Stimulated activated CD4-positive, alpha-beta T cell treated with anti-CD3 and anti-CD28 coated beads, TNF-alpha, amount 100 ng/mL, for 1 hour (primary cell): ENCODE data around the gene ATP2C2.
"Not testable (repeated sequence)": the region's sequence is repeated elsewhere in the genome, so short reads cannot be mapped to it uniquely, and the experiment has no call there.

Source experiments
- DNase-seq, 3 donors: peaks; one replicate each; pipeline ENCODE4 v3.0.0-alpha.2; 2020; ENCODE audit warnings: low read depth in 3 of 3, low spot score in 1 of 3

Gene ATP2C2

DNA sequence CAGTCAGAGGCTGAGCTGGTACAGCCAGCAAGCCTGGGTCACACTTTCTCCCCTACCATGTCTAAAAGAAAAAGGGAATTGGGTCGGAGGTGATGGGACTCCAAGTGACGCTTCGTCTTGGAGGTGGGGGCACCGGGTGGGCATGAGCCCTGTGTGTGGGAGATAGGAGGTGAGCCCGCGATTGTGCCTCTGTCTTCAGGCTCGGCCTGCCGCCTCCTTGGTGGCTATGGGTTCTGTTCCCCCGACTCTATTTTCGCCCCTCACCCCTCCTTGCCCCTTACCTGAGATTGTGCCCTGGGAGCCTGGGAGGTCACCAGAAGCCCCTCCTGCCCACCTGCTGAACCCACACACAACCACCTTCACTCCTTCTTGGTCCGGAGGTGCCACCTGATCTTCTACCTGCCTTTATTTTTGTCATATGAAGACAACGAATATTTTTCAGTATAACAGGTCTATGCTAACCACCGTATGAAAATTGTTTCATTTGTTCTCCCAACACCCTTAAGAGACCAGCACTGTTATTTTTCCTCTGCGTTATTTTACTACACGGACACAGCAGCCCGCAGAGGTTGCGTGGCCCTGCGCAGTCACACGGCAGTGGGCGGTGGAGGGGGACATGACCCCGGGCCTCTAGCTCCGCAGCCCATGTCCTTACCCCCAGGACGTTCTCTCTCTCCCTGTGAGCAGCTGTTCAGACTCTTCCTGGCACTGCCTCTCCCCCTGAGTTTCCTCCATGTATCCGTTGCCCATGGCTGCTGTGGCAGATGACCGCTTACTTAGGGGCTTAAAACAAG, 49.9 kb downstream of the ATP2C2 start:
- DNase-seq = no peak

DNA sequence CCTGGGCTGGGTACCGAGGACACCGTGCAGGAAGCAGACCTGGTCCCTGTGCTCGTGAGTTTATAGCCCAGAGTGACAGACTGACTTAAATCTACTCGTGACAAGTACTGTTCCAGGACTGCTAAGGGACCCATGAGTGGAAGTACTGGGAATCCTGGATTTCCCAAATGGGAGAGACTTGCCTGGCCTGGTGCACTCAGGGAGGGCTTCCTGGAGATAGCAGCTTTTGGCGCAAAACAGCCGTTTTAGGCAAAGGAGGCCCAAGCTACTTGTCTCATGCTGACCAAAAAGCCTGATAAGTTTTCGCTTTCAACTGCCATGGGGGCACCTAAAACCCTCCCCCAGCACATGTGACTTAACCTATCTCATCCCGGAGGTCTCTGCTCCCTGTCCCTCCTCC, 51.4 kb downstream of the ATP2C2 start:
- DNase-seq = no peak

DNA sequence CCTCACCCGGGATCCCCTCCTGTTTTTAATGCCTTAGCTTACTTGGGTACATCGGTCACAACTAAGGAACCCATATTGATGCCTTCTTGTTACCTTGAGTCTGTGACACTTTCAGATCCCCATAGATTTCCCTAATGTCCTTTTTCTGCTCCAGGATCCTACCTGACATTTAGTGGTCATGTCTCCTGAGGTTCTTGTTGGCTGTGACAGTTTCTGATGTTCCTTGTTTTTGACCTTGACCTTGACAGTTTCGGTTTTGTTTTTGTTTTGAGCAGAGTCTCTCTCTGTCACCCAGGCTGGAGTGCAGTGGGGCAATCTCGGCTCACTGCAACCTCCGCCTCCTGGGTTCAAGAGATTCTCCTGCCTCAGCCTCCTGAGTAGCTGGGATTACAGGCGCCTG, 52.2 kb downstream of the ATP2C2 start:
- DNase-seq = not testable (repeated sequence)

DNA sequence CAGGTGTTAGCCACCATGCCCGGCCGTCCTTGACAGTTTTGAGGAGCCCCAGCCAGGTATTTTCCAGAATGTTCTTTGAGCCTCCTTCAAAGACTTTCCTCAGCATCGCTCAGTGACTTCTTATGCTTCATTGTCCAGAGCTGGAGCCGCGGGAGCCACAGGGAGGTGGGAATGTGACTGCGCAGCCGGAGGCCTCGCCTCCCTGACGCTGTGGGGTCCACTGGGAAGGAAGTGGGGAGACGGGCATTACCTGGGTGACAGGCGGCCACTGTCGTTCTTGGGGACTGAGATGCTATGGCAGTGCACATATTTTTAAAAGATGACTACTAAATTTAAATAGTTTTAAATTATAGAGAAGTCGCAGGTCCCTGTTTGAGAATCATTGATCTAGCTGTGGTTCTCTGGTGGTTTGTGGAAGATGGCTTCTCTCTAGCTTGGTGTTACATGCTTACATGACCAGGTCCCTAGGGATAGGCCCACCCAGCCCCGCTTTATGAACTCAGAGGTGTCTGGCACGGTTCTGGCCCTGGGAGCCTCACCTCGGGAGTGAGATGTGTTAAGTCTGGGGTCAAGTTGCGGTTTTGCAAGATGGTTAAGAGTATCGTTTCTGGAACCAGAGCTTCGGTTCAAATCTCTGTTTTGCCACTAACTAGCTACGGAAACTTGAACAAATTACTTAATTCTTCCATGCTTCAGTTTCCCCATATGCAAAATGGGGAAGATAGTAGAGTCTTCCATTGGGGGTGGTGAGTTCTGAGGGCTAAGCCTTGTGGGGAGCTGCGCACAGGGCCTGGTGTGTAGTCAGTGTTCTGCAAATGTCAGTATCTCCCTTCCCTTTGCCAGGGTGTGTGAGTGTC, 53.0 kb downstream of the ATP2C2 start:
- no peak for DNase-seq

DNA sequence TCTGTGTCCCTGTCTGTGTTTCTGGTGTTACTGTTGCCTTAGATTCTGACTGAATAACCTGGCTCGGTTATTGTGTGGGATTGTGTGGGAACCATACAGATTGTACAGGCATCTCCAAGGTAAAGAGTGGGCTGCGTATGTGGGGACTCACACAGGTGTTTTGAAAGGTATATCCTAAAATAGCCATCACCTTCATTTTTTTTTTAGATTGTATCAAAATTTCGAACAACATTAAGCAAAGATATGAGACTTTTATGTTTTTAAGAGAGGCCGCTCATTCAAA, 53.5 kb downstream of the ATP2C2 start:
- no peak for DNase-seq

DNA sequence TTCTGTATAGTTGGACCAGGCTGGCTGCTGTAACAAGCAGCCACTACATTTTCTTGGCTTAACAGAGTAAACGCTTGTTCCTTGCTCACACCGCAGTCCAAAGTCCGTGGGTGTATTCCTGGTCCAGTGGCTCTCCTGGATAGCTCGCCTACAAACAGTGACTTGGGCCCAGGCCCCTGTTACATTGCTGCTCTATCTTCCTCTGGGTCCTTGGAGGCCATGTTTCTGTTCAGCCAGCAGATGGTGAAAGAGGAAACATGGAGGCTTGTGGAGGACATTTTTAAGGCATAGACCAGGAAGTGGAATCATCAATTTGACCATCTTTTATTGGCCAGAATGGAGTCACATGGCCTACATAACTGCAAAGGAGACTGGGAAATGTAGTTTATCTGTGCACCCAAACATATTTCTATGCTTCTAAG, 55.1 kb downstream of the ATP2C2 start:
- DNase-seq = no peak

DNA sequence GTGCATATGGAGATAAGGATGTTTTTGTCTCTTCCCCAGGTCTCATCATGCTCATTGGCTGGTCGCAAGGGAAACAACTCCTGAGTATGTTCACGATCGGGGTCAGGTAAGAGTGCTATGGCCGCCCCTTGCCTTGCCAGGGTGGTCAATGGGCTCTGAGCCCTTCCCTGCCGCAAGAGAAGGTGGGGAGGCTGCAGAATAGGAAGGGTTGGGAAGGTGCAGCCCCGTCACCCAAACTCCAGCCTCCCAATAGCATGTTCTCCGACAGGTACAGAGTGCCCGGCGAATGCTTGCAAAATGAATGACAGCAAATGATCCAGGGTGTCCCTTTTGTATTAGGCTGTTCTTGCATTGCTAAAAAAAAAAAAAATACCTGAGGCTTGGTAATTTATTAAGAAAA, 57.4 kb downstream of the ATP2C2 start:
- DNase-seq = no peak

DNA sequence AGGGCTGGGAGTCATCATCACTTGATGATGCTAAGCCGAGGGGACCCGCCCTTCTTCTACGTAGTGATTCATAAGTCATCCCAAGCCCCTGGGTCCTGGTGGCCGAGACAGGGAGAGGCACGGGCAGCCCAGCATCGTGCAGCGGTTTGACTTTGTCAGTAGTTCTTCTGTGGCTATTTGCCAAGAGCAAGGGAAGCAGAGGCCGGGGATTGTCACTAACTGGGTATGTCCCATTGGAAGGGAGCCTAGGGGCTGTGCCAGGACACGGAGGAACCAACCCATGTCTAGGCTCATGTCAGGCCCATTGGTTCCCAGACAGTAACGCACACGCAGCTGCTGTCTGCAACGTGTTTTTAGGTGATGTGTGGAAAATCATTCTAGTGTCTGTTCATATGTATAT, 58.5 kb downstream of the ATP2C2 start:
- no peak for DNase-seq

DNA sequence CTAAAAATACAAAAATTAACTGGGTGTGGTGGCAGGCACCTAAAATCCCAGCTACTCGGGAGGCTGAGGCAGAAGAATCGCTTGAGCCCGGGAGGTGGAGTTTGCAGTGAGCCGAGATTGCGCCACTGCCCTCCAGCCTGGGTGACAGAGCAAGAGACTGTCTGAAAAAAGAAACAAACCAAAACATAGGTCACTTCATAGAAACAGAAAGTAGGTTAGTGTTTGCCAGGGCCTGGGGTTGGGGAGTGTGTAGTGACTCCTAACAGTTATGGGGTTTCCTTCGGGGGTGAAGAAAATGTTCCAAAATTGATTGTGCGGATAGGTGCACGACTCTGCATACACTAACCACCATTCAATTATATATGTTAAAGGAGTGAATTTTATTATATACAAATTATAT, 59.2 kb downstream of the ATP2C2 start:
- DNase-seq = no peak

DNA sequence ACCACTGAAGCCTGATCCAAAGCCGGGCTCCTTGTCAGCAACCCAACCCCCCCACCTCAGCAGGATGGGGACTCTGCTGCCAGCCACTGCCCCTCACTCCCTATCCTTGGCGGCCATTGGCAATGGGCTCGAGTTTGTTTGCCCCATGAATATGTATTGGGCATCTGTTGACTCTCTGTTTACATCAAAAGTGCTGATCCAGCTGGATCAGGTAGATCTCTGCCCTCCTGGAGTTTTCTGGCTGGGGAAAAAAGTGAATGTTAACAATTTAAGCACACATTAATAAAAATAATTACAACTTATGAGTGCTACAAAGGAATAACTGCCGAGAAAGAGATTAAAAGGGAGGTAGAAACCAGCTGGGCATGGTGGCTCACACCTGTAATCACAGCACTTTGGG, 62.5 kb downstream of the ATP2C2 start:
- DNase-seq = no peak

DNA sequence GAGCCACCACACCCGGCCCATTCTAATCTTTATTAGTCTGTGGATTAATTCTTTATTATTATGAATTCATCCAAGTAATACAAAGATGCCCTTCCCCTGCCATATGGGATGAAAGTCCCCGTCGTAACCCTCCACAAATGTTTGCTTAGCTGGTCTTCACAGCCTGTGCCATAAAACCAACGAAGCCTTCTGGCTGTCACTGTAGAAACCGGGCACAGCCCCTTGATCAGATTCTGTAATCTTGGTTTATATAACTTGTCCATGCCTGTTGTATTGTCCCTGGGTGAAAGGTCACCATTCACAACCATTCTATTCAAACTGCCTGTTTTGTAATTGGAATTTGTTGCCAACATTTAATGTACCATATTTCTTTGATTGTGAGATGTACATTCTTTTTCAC, 66.5 kb downstream of the ATP2C2 start:
- DNase-seq = no peak

DNA sequence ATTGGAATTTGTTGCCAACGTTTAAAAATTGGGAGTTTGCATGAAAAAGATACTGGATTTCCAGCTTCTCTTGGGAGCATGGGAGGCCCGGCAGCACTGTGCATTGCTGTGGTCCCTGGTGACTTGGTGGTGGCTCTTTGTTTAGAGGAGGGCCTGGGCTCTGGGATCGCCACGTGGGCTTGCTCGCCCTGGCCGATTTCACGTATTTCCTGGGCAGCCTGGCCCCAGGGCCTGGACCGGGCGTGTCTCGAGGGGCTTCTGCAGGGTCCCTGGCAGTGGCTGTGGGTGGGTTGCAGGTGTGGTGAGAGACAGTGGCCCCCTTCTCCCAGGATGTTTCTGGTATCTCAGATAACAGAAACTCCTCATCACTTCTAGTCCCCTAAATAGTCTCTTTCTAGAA, 67.9 kb downstream of the ATP2C2 start:
- DNase-seq = no peak

DNA sequence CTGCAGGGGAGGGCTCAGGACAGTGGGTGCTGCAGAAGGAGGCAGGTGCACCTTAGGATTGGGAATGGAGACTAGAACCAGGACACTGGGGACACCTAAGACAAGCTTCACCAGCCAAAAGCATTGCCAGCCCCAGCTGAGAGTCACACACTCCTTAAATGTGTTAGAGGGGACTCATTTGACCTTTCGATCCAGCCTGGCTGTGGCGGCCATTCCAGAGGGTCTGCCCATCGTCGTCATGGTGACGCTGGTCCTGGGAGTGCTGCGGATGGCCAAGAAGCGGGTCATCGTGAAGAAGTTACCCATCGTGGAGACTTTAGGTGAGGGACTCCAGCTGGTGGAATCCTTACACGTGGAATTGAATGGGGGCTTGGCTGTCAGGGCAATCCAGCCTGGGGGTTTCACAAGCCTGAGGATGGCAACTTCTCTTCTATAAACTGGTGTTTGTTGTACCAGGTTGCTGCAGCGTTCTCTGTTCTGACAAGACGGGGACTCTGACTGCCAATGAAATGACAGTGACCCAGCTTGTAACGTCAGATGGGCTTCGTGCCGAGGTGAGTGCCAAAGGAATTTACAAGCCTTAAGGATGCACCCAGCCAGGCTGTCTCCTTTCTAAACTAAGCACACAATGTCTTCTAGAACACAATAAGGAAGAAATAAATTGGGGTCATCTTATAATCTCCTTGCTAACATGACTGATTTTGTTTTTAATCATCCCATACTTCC, 70.8 kb downstream of the ATP2C2 start:
- no peak for DNase-seq

DNA sequence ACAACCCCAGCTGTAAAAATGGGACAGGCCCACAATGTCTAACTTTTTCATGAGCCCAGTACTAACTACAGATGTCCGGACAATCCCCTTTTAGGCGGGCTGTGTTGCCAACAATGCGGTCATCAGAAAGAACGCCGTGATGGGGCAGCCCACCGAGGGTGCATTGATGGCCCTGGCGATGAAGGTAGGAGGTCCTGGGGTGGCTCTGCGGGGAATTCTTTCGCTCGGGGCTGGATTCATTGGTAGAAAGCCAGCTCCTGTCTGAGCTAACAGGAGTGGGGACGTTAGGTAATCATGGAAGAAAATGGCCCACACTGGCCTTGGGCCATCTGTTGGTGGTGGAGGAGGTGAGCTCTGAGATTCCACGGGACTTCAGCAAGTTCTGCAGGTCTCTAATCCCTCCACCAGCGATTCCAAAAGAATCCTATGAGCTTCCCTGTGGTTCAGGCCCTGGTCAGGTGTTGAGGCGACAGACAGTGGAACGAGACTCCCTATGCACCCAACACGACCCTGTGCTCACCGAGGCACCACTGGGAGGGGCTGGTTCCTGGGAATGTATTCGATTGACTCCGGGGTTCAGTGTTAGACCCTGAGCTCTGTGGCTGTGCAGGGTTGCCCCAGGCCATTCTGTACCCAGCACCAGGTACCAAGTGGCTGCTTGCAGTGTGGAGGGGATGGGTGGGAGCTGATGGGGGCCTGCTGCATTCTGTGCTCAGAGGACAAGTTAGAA, 74.2 kb downstream of the ATP2C2 start:
- no peak for DNase-seq

DNA sequence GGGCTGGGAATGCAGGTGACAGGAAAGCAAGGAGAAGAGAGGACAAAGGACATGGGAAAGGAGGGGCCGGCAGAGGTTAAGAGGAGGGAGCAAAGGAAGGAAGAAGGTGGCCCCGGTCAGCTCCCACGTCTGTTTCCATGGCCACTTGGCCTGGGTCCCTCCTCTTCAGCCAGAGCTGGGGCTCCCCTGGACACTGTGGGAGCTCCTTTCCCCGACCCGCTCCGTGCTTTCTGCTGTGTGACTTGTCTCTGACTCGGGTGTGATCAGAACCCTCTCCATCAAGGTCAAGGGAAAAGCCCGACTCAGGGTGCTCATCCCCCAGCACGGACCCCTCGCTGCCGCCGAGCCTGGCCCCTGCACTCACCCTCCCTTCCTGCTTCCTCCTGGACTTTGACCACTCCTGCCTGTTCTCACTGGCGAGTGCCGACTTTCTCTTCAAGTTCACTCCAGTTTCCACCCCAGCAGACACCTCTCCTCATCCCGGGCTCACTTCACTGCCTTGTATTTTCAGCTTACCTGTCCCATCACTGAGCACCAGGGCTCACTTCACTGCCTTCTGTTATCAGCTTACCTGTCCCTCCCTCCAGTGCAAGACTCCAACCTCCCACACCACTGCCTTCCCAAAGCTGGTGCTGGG, 74.9 kb downstream of the ATP2C2 start:
- DNase-seq = no peak

DNA sequence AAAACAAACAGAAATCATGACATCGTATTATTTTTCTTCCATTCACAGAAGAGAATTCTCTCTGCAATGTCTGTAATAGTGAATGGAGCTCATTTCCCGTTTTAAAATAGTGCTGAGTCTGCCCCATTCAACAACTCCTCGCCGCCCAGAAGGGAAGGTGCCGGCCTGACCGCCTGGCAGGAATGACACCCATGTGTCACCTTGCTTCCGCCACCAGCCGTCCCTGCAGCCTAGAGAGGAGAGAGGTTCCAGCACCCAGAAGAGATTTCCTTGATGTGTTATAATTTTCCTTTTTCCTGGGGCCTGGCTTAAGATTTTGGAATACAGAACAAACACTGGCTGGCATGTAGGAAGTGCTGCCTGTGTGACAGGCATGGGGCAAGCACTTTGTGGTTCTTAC, 76.1 kb downstream of the ATP2C2 start:
- no peak for DNase-seq

DNA sequence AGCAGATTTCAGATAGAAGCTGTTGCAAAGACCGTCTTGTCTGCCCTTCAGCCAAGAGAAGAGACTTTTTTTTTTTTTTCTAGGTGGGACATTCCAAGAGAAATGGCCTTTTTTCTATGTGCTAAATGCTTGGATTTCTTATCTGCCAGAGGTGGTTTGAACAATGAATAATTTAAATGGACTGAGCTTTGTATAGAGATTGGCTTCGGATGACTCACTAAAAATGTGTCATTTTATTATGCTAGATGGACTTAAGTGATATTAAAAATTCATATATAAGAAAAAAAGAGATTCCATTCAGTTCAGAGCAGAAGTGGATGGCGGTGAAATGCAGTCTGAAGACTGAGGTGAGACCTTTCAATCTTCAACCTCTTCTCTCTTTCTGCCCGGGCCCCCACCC, 77.7 kb downstream of the ATP2C2 start:
- DNase-seq = no peak

DNA sequence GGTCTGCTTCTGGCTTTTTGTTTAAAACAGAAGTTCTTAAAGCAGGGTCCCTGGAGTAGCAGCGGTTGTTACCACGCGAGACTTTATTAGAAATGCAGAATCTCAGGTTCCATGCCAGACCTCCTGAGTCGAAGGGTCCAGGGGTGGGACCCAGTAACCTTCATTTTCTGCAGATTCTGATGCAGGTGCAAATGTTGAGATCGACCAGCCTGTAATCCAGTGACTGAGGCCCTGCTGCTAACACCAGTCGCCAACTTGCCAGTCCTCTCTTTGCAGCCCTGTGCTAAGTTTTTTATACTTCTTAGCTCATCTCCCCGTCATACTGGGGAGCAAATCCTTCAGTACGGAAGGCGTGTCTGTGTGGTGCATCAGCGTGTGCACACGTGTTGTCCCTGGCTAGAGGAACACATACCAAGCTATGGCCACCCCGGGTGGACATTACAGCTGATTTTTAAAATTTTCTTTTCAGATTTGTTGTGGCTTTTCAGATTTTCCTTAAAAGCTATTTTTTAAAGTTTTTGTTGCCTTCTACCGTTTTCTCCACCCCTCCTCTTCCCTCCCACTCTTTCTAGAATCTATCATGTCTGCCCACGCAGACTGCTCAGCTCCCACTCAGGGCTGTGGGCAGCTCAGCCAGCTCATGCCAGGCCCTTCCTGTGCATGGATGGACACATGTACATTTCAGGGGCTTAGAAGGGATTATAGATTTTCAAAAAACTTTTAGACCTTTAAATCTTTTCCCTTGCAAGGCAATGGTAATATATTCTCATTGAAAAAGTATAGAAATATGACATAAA, 78.5 kb downstream of the ATP2C2 start:
- no peak for DNase-seq

DNA sequence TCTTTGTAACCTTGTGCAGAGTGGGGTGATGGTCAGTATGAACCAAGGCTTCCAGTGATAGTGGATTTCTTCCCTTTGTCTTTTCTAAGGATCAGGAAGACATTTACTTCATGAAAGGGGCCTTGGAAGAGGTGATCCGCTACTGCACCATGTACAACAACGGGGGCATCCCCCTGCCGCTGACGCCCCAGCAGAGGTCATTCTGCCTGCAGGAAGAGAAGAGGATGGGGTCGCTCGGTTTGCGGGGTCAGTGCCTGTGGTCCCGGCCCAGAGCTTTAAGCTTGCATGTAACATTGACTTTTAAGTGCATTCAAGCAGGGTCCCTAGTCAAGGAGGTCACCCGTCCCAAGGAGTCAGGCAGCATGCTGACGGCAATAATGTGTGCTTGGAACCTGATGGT, 80.1 kb downstream of the ATP2C2 start:
- no peak for DNase-seq
